SK-N-SH (cell line): ENCODE data around the gene NOL8. TPM values are rescaled to one million over a fixed set of nuclear protein-coding genes. Genes with fewer than 3 reads are reported as not detected.

Source experiments
- CTCF ChIA-PET: fragments of 300-600, 350-600 bp; formaldehyde crosslinking; extraction: SDS; loops from one replicate; lab custom pipeline; 2021; lab: Yijun Ruan, JAX
- POLR2A ChIA-PET: fragments of 350-600 bp; sonication (Branson Sonifier 250); formaldehyde crosslinking; extraction: SDS; loops from one replicate; lab custom pipeline; 2020; ENCODE audit warnings: antibody characterized with exemption, inconsistent platforms; lab: Yijun Ruan, JAX
- DNase-seq: peaks from one replicate; pipeline ENCODE4 v3.0.0; 2012
- H2AFZ ChIP-seq: fragments of 200-600 bp; sonication (generic); 2 replicates; pipeline ENCODE4 v1.8.1; 2016; ENCODE audit warnings: antibody characterized with exemption, mild to moderate bottlenecking, low read depth
- H3F3A ChIP-seq: fragments of 200-600 bp; sonication (generic); replicated peaks from 2 replicates; pipeline ENCODE3; 2016; ENCODE audit warnings: antibody characterized with exemption, mild to moderate bottlenecking; ENCODE audit not compliant: insufficient read depth
- H3K27ac ChIP-seq, 2 experiments: fragments of 200-500 bp in 1 of 2; fragments of 200-600 bp in 1 of 2; sonication (Bioruptor generic) in 1 of 2; sonication (generic), shearing (Covaris generic) in 1 of 2; 2 replicates each; pipeline versions ENCODE4 v1.5.1 to v1.6.1; 2014 to 2016; ENCODE audit warnings: low read depth in 2 of 2, inconsistent platforms in 1 of 2, low read length in 1 of 2, mild to moderate bottlenecking in 1 of 2, mixed read lengths in 1 of 2
- H3K27me3 ChIP-seq: fragments of 200-600 bp; sonication (generic), shearing (Covaris generic); 2 replicates; pipeline ENCODE4 v1.6.1; 2016; ENCODE audit warnings: mixed run types; ENCODE audit not compliant: insufficient read depth
- H3K36me3 ChIP-seq, 2 experiments: fragments of 200-500 bp in 1 of 2; fragments of 200-600 bp in 1 of 2; sonication (Bioruptor generic) in 1 of 2; sonication (generic) in 1 of 2; replicated peaks in 1 of 2; 2 replicates each; pipeline versions ENCODE3 to v1.5.1; 2014 to 2016; ENCODE audit warnings: low read length in 1 of 2, mild to moderate bottlenecking in 1 of 2; ENCODE audit not compliant: insufficient read depth in 2 of 2, control insufficient read depth in 1 of 2
- H3K4me1 ChIP-seq, 2 experiments: fragments of 200-500 bp in 1 of 2; fragments of 200-600 bp in 1 of 2; sonication (Bioruptor generic) in 1 of 2; sonication (generic), shearing (Covaris generic) in 1 of 2; 2 replicates each; pipeline versions ENCODE4 v1.5.1 to v1.6.1; 2014 to 2016; ENCODE audit warnings: low read depth in 1 of 2, low read length in 1 of 2, mixed run types in 1 of 2; ENCODE audit not compliant: insufficient read depth in 2 of 2, control insufficient read depth in 1 of 2
- H3K4me2 ChIP-seq: fragments of 200-600 bp; sonication (generic), shearing (Covaris generic); 2 replicates; pipeline ENCODE4 v1.6.1; 2017; ENCODE audit warnings: mixed run types
- H3K4me3 ChIP-seq, 2 experiments: fragments of 200-500 bp in 1 of 2; fragments of 200-600 bp in 1 of 2; sonication (Bioruptor generic) in 1 of 2; sonication (generic), shearing (Covaris generic) in 1 of 2; 2 replicates each; pipeline versions ENCODE4 v1.5.1 to v1.8.1; 2014 to 2016; ENCODE audit warnings: low read depth in 2 of 2, inconsistent platforms in 1 of 2, low read length in 1 of 2, mild to moderate bottlenecking in 1 of 2, mixed read lengths in 1 of 2, moderate library complexity in 1 of 2
- H3K79me2 ChIP-seq: fragments of 200-600 bp; sonication (generic); 2 replicates; pipeline ENCODE4 v1.8.1; 2017; ENCODE audit warnings: mild to moderate bottlenecking; ENCODE audit not compliant: insufficient read depth
- H3K9ac ChIP-seq: fragments of 200-600 bp; sonication (generic); 2 replicates; pipeline ENCODE4 v1.6.1; 2017; ENCODE audit warnings: mixed run types
- H3K9me2 ChIP-seq: fragments of 200-600 bp; sonication (generic); 2 replicates; pipeline ENCODE4 v1.6.1; 2017; ENCODE audit warnings: mixed run types
- H3K9me3 ChIP-seq: fragments of 200-600 bp; sonication (generic); 2 replicates; pipeline ENCODE4 v1.6.1; 2017; ENCODE audit warnings: mixed run types, mild to moderate bottlenecking, moderate library complexity
- H4K20me1 ChIP-seq: fragments of 200-600 bp; sonication (generic); 2 replicates; pipeline ENCODE4 v1.6.1; 2017; ENCODE audit warnings: mild to moderate bottlenecking, mixed run types; ENCODE audit not compliant: insufficient read depth
- GABPA ChIP-seq: IDR thresholded peaks from 2 replicates; pipeline ENCODE4 v1.4.0; 2012; ENCODE audit warnings: low read depth, mild to moderate bottlenecking
- JUND ChIP-seq: IDR thresholded peaks from 2 replicates; pipeline ENCODE4 v1.4.0; 2012
- MXI1 ChIP-seq: IDR thresholded peaks from 2 replicates; pipeline ENCODE4 v1.6.1; 2012; ENCODE audit warnings: mild to moderate bottlenecking, low read depth, low read length, improper control_type of control experiment
- RFX5 ChIP-seq: IDR thresholded peaks from 2 replicates; pipeline ENCODE4 v1.6.1; 2012; ENCODE audit warnings: mild to moderate bottlenecking, improper control_type of control experiment, low read length
- SIN3A ChIP-seq: IDR thresholded peaks from 2 replicates; pipeline ENCODE4 v1.6.1; 2012; ENCODE audit warnings: low read depth, mild to moderate bottlenecking, low read length, moderate library complexity, borderline replicate concordance
- SMC3 ChIP-seq: IDR thresholded peaks from 2 replicates; pipeline ENCODE4 v1.6.1; 2012; ENCODE audit warnings: low read depth, low read length, improper control_type of control experiment
- TEAD4 ChIP-seq: IDR thresholded peaks from 2 replicates; pipeline ENCODE4 v1.4.0; 2012; ENCODE audit warnings: mild to moderate bottlenecking, borderline replicate concordance; ENCODE audit not compliant: insufficient read depth
- USF2 ChIP-seq: fragments of 150-350 bp; IDR thresholded peaks from 2 replicates; pipeline ENCODE4 v1.6.1; 2017; ENCODE audit warnings: antibody characterized with exemption, low read length, low read depth, borderline replicate concordance
- ZBTB33 ChIP-seq: IDR thresholded peaks from 2 replicates; pipeline ENCODE4 v1.4.0; 2012; ENCODE audit warnings: low read depth, borderline replicate concordance
- WGBS: methylation state at CpG from one replicate; pipeline ENCODE4 v1.1.6; 2017; ENCODE audit warnings: low lambda C conversion rate; 5-methylcytosine and 5-hydroxymethylcytosine counted together
- polyA plus RNA-seq, 3 experiments: library from polyadenylated mRNA; depleted of rRNA; stranded (reverse); fragments of >200 nt; gene quantifications; 2 replicates each; pipeline ENCODE4 v1.2.3, GENCODE V29; 2012
- TF ChIP-seq, protein P1 (sequence below): fragments of 200-600 bp; sonication (generic); IDR thresholded peaks from 2 replicates; pipeline ENCODE4 v1.6.1; 2017; ENCODE audit warnings: antibody characterized with exemption, mild to moderate bottlenecking, moderate library complexity
- TF ChIP-seq, protein P2 (sequence below): fragments of 150-350 bp; IDR thresholded peaks from 2 replicates; pipeline ENCODE4 v1.6.1; 2016; ENCODE audit warnings: mild to moderate bottlenecking, low read depth, low read length

The NOL8 gene
- polyA plus RNA-seq, 1 of the 3 experiments (the other 2 are of a cell fraction): 9.6 TPM

- Histone ChIP-seq H3K9ac (peak overlapping the region; percentile 98), H3F3A (no peaks in the 10 kb centered on the region), H3K9me3 (no peaks in the 10 kb centered on the region), H3K36me3 (peaks cover 33 to 35% of the 10 kb centered on the region in 2 experiments), H3K27ac (peak overlapping the region in 1 of 2 experiments; percentile 96; a peak in 2 of 4 replicates), H3K4me2 (peak overlapping the region; percentile 97), H3K79me2 (peaks cover 26% of the 10 kb centered on the region), H4K20me1 (no peaks in the 10 kb centered on the region), H2AFZ (peak overlapping the region; percentile 95; the same call in 1 of the 2 replicates), H3K4me3 (peak overlapping the region; percentile 92 to 96), H3K4me1 (peaks cover 16% of the 10 kb centered on the region in 2 experiments; a peak in 3 of 4 replicates), H3K27me3 (no peaks in the 10 kb centered on the region), H3K9me2 (no peaks in the 10 kb centered on the region)
- 4% methylated on average over 2 of the region's 2 CpGs for WGBS
- ChIA-PET POLR2A (interaction anchor here (1.8 to 2.2 kb wide), 2 partner anchors 115 to 346 kb away, joined by 6 read pairs; partner anchors contain the start of gene IPPK), CTCF (interaction anchor here (1.3 to 5.2 kb wide), 3 partner anchors 33 to 183 kb away, joined by 3 to 61 read pairs (median 4); no protein-coding TSS in a partner anchor)
- TF ChIP-seq ZBTB33: no peak
- TF ChIP-seq, protein P1, sequence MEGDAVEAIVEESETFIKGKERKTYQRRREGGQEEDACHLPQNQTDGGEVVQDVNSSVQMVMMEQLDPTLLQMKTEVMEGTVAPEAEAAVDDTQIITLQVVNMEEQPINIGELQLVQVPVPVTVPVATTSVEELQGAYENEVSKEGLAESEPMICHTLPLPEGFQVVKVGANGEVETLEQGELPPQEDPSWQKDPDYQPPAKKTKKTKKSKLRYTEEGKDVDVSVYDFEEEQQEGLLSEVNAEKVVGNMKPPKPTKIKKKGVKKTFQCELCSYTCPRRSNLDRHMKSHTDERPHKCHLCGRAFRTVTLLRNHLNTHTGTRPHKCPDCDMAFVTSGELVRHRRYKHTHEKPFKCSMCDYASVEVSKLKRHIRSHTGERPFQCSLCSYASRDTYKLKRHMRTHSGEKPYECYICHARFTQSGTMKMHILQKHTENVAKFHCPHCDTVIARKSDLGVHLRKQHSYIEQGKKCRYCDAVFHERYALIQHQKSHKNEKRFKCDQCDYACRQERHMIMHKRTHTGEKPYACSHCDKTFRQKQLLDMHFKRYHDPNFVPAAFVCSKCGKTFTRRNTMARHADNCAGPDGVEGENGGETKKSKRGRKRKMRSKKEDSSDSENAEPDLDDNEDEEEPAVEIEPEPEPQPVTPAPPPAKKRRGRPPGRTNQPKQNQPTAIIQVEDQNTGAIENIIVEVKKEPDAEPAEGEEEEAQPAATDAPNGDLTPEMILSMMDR: no peak
- no peak for TF ChIP-seq TEAD4
- no peak for TF ChIP-seq GABPA
- TF ChIP-seq SMC3: no peak
- no peak for TF ChIP-seq USF2
- TF ChIP-seq JUND: no peak
- TF ChIP-seq, protein P2, sequence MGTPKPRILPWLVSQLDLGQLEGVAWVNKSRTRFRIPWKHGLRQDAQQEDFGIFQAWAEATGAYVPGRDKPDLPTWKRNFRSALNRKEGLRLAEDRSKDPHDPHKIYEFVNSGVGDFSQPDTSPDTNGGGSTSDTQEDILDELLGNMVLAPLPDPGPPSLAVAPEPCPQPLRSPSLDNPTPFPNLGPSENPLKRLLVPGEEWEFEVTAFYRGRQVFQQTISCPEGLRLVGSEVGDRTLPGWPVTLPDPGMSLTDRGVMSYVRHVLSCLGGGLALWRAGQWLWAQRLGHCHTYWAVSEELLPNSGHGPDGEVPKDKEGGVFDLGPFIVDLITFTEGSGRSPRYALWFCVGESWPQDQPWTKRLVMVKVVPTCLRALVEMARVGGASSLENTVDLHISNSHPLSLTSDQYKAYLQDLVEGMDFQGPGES: no peak
- no peak for TF ChIP-seq MXI1
- no peak for TF ChIP-seq RFX5
- TF ChIP-seq SIN3A: no peak
- no peak for DNase-seq
Measured at GRCh38 chr9:92324431-92324830, 719 bp downstream of the NOL8 start.
